Ecto neural progenitor cell (in vitro differentiated cells): ENCODE measurements around the gene BACH2.
A peak's percentile ranks its signal among the peaks of the same experiment; 100 is the strongest.
"Not testable (repeated sequence)": the region's sequence is repeated elsewhere in the genome, so short reads cannot be mapped to it uniquely, and the experiment has no call there.

ENCODE experiments used
- DNase-seq: peaks from one replicate; pipeline ENCODE4 v3.0.0-alpha.2; 2018; ENCODE audit warnings: low spot score

Gene BACH2

DNA sequence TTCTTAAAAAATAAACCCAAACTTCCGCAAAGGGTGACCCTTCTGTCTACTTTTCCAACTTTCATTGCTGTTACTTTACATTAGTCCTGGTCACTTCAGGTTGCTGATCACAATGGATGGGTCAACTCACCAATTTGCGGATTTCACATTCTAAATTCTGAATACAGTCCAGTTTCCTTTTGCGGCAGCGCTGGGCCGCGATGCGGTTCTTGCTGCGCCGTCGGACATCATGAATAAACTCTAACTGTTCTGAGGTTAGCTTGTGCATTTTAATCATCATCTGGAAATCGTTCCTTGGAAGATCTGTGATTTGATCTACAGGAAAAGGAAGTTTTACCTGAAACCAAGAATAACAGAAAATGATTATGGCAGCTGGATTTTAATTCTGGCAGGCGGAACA is 358.6 kb downstream of the BACH2 start:
- no peak for DNase-seq

DNA sequence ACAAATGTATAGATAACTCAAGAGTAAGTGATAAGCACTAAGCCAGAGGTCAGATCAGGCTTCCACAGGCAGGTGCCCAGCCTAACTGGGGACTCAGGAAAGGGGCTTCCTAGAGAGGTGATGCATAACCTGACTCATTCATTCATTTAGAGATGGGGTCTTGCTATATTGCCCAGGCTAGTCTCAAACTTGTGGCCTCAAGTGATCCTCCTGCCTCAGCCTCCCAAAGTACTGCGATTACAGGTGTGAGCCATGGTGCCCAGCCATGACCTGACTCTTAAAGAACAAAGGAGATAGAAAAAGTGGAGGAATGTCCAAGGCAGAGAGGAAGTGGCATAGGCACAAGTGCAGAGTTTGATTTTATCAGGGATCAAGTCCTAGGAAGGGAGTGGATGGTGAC is 360.5 kb downstream of the BACH2 start:
- no peak for DNase-seq

DNA sequence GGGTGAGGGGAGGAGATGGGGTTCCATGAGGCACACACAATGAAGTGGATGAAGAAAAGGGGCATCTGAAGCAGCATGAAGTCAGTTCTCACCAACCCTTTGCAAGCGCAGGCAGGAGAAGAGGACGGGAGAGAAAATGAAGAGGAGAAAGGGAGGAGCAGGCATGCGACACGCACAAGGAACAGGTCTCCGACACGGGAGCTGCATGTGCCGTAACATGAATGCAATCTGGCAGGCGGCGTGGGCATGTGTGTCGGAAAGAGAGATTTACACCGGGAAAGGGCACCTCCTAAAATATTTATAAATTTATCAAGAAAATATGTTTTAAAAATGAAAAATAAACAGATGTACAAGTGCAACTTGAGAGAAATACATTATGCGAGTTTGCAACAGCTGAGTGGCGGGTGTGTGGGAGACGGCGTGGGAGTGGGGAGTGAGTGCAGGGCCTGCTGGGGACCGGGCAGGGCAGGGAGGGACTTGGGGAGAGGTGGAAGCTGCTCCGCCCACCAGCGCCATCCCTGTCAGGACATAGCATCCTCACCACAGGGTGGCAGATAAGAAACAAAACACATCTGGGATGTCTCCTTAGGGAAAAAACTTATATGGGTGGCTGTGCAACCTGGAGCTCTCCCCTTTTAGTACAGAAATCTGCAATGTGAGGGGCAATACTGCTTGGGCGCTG is 361.8 kb downstream of the BACH2 start:
- DNase-seq = no peak

DNA sequence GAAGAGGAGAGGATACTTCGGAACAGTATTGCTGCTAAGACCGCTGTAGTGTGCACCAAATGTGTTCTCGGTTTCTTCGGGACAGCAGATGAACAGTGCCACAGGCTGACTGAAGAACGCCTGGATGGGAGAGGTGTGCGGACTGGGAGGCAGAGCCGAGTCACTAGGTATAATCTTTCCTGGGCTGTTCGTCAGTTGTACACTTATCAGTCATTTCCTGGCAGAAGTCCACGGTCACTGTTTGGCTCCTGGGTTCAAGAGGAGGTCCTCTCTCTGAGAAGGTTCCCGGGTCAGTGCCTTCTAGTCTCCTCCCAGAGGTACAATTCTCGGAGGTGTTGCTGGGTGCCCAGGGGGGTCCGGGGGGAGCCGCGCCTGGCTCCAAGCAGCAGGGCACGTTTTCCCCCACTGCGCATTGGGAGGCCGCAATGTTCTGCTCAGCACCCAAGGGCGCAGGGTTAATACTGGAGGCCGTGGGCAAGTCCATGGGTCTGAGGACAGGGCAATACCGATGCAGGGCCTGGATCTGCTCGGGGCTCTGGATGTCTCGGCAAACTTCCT is 364.3 kb downstream of the BACH2 start:
- no peak for DNase-seq

DNA sequence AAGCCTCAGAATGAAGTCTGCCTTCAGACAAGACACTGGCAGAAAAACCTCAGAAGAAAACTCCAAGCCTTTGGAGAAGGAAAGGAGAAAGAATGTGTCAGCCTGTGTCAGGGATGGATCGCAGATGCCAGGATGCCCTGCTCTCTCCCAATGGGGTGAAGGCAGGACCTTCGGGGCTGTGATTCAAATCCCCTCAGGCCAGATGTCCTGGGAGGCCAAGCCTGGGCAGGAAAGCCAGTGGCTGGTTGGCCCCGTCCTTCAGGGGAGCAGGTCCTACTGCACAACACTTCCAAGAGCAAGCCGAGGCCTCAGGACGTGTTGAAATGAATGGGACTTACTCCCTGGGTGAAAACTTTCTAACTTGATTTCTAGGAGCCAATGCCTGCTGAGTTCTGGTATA is 365.9 kb downstream of the BACH2 start:
- DNase-seq = no peak

DNA sequence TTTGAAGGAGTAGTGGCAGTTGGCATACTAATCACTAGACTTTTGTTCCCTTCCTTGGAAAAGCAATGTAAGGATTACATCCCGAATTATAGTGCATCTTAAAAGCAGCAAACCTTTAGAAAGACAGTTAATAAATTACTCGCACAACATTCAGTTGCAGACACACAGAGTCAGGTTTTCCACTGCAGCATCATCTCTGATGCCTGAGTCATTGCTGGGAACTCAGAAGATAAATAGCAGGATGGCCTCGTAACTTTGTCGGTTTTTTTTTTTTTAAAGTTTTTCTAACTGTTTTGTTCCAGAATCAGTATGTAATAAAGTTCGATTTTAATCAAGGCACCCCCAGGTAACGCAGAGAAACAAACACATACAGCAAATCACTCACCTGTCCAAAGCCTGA is 368.0 kb downstream of the BACH2 start:
- DNase-seq = no peak

DNA sequence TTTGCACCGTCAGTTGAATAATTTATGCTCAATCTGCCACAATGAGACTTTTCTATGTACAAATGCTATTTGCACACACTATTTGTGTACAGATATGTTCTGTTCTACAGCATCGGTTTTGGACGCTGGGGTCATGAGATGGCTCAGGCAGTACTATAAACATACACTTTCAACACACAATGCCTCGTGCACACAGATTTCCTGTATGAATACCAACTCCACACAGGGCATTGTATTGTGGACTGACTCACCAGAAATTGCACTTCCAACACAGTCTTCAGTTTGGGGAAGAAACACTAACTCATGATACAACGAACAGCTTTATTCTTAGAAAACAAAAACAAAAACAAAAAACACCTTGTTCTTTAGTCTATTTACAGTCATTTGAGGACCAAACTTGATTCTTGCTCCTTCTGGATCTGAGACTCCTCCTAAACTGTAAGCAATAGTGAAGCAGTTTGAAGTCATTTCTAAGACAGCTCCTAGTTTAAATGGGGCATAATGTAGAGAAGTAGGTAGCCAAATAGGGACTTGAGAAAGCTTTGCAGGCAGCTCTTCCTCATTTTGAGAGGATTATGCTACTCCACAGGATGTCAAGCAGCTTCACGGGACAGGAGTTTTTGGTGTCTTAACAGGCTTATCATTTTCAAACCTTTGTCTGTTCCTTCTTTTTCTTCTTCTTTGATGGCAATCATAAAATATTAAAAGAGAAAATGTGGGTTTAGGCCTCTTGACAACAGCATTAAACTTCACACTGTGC is 368.7 kb downstream of the BACH2 start:
- no peak for DNase-seq

DNA sequence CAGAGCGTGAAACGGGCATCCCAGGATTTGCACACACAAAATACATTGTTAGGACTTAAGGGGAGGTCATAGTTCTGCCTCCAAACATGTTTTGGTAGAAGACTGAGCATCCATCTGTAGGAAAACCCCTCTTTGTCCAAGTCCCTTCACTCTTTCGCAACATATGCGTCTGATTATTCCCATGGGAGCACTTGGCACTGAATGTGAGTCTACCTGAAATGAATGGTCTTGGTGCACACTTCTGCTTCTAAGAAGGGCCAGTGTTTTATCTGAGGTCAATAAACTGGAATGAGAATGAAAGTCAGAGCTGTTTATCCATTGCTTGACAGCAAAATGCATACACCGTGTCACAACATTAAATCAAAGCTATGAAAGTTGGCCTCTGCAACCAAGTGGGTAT is 369.4 kb downstream of the BACH2 start:
- no peak for DNase-seq

DNA sequence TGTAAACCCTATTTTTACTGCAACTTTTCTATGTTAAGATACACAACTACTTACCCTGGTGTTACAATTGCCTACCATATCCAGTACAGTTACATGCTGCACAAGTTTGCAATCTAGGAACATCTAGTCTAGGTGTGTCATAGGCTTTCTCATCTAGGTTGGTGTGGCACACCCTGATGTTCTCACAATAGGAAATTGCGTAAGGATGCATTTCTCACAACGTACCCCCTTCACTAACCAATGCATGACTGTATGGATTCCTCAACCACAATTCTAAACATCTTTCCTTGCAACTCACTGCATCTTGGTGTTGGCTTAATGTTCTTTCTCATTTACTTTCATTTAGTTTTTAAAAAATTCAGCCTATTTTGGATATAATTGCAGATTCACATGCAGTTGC is 370.8 kb downstream of the BACH2 start:
- no peak for DNase-seq

DNA sequence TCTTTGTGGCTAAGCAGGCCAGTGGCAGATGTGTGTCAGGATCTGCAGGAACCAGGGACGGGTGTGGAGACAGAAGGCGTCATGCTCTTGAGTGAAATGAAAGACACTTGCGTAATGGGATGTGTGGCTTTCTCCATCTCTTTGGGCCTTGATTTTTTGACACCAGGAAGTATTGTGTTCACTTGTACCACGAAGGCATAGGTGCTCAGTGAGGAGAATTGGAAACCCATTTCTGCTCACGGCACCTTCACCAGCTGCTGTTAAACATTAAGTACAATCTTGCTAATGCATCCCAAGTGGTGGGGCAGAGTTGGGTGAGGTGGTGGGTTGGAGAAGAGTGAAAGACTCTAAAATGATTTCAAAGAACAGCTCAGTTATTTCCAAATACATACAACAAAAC is 372.4 kb downstream of the BACH2 start:
- no peak for DNase-seq

DNA sequence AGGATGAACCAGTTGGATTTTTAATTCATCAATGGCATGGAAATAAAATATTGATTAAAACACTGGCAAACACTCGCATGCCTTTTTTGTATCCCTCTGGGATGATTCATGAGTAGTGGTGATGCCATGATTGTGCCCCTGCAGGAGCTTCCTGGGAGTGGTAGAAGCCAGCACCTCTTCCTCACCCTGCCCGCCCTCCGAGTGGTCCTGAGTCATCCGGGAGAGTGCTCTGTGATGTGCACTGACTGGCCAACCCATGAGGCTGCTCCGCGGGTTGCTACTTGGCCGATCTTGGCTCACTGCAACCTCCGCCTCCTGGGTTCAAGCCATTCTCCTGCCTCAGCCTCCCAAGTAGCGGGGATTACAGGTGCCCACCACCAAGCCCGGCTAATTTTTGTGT is 375.0 kb downstream of the BACH2 start:
- no peak for DNase-seq

DNA sequence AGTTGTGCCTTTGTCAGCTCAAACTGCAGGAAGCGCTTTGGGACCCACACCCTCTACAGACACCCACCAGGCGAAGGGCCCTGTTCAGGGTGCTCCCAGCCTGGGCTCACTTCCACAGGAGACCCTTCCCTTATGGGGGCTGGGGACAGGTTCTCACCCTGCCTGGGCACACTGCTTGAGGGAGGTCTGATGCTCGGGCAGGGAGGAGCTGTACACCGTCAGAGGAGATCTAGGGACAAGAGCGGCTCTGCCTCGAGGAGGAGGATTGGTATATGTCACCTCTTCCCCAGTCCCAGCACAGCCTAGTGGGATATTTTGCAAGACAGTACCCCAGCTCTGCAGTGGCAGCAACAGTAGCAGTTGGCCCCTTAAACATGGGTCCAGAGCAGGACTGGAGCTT is 375.4 kb downstream of the BACH2 start:
- DNase-seq = no peak

DNA sequence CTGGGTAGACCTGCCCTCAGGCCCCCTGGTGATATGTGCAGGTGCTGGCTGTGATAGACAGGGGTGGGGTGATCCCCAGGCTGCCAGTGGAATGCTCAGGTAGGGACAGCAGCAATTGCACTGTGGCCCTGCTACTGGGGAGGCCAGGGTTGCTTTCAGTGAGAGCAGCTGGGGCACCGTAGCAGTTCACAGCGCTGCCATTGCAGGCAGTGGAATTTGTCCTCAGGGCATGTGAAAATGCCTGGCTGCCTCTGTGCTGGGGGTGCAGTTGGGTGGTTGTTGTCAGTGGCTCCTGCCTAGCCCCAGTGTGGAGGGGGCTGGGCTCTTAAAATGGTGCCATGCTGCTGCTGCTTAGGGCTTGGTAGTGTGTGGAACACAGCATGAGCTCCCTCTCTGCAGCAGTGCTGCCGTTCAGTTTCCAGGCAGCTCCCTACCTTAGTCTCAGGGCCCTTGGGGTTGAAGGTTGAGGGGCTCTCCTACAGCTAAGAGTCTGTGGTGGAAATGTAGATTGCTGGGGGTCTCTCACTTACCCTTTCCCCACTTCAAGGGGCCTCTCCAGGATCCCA is 378.8 kb downstream of the BACH2 start:
- DNase-seq = no peak

DNA sequence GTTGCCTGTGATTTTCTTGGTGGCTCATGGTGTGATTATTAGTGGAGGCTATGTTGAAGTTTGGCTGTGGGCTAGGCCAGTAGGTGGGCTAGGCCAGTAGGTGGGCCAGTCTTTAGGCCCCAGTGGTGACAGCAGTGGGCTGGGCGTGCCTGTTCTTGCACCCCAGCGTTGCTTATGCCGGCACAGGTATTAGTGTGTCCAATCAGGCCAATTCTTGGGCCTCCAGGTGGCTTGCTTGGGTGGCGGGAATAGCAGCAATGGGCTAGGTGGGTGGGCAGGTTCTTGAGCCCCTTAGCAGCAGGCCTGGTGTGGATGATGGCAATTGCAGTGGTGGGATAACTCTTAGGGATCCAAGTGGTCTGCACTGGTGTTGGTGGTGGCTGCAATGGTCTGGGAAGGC is 379.4 kb downstream of the BACH2 start:
- DNase-seq = no peak

DNA sequence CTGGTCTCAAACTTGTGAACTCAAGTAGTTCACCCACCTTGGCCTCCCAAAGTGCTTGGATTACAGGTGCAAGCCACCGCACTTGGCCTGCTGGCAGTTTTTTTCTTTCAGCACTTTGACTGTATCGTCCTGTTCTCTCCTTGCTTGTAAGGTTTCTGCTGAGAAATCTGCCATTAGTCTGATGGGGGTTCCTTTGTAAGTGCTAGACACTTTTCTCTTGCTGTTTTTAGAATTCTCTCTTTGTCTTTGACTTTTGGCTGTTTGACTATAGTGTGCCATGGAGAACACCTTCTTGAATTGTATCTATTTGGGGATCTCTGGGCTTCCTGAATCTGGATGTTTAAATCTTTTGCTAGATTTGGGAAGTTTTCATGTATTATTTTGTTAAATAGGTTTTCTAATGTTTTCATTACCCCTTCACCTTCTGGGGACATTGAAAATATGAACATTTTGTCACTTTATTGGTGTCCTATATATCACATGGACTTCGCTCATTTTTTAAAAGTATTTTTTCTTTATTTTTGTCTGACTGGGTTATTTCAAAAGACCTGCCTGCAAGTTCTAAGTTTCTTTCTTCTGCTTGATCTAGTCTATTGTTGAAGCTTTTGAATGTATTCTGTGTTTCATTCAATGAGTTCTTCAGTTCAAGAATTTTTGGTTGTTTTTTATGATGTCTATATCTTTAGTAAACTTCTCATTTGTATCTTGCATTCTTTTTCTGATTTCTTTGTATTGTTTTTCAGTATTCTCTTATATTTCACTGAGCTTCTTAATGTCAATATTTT is 380.3 kb downstream of the BACH2 start:
- DNase-seq = no peak

DNA sequence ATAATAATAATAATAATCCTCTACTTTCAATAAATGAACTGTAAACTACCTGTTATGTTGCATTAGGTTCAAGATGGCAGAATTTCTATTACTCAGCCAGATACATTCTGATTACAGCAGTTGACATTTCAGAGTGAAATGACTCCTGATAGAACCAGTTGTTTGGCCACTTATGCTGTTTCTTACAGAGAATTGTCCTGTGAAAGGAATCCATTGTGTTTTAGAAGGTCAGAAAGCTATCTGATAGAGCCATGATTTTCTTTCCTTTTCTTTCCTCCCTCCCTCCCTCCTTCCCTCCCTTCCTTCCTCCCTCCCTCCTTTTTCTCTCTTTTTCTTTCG is 385.8 kb downstream of the BACH2 start:
- no peak for DNase-seq

DNA sequence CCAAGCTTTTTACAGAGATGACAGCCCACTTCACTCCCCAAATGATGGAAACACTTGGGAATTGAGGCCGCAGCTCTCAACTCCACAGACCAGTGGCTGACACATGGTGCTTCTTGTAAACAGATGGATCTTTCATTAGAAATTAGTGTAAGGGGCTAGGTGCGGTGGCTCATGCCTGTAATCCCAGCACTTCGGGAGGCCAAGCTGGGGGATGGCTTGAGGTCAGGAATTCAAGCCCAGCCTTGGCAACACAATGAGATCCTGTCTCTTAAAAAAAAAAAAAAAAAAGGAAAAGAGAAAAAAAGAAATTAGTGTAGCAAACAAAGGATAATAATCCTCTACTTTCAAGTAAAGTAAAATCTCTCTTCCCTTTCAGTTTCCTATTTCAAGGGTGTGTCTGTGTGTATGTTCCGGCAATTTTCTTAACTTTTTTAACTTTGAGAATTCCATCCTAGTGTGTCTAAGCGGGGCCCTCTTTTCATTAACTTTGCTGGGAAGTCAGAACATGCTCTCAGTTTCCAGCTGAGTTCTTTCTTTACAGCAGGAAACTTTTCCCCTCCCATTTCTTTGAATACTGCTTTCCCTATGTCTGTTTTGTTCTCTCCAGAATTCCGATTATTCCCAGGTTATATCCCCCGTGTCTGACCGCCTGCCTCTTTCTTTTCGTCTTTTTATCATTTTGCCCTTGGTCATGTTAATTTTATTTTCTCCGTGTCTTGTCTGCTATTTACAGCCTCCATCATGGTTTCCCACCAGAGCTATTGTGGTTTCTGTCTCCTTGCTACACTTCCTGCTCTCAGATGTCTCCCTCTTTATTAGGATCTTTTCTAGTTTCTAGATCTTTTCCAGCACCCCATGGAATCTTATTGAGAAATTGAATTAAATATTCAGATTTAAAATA is 386.4 kb downstream of the BACH2 start:
- not testable (repeated sequence) for DNase-seq

DNA sequence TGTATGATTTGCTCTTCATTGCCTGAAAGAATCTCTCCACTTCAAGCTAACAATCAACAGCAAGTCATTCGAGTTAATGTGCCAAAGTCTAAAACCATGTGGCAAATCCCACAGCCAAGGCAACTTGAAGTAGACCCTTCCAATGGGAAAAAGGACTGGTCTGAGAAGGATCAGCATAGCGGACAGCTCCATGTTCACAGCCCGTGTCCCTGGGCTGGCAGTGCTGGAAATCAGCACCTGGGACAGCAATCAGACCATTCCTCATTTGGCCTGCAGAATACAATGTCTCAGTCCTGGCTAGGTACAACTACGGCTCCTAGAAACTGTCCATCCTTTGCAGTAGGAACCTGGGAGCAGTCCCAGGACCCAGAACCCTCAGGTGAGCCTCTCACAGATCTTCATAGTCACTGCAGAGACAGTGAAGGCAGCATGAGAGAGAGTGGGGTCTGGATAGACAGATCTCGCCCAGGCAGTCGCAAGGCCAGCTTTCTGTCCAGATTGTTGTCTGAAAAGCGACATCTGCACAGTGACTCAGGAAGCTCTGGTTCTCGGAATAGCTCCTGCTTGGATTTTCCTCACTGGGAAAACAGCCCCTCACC is 401.3 kb downstream of the BACH2 start:
- DNase-seq = peak; percentile 81

DNA sequence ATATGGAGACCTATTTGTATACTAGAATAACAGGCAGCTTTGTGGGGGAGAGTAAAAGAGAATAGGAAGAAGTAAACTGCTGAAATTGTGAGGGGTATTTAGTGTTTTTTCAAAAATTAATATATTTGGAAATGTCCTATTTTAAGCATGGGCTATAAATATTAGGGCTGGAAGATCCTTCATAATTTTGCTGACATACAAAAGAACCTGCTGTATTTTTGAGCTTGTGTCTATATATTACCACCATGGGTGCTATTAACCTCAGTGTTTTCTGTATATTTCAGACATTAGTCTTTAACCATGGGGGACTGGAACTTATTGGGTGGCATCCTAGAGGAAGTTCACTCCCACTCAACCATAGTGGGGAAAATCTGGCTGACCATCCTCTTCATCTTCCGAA is 402.5 kb downstream of the BACH2 start, which contains the start of gene GJA10:
Gene GJA10 (plus strand): TSS at position 301 of the 400 bp plus-strand sequence. CDS start 0 bp downstream, at position 301.
- DNase-seq = no peak

DNA sequence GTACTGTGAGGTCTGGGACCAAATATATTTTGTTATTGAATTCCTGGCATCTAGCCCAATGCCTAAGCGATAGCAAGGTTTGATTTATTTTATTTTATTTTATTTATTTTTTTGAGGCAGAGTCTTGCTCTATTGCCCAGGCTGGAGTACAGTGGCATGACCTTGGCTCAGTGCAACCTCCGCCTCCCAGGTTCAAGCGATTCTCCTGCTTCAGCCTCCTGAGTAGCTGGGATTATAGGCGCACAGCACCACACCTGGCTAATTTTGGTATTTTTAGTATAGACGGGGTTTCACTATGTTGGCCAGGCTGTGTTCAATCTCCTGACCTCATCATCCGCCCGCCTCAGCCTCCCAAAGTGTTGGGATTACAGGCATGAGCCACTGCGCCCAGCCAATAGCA is 404.1 kb downstream of the BACH2 start:
- DNase-seq = not testable (repeated sequence)
